NCI-H146 (cell line): ENCODE results near the gene EIF1AD.
"Not testable (repeated sequence)": the region's sequence is repeated elsewhere in the genome, so short reads cannot be mapped to it uniquely, and the experiment has no call there.

Experiments used
- DNase-seq: peaks from one replicate; lab custom pipeline; 2025; lab: John Stamatoyannopoulos, UW

The EIF1AD gene

DNA sequence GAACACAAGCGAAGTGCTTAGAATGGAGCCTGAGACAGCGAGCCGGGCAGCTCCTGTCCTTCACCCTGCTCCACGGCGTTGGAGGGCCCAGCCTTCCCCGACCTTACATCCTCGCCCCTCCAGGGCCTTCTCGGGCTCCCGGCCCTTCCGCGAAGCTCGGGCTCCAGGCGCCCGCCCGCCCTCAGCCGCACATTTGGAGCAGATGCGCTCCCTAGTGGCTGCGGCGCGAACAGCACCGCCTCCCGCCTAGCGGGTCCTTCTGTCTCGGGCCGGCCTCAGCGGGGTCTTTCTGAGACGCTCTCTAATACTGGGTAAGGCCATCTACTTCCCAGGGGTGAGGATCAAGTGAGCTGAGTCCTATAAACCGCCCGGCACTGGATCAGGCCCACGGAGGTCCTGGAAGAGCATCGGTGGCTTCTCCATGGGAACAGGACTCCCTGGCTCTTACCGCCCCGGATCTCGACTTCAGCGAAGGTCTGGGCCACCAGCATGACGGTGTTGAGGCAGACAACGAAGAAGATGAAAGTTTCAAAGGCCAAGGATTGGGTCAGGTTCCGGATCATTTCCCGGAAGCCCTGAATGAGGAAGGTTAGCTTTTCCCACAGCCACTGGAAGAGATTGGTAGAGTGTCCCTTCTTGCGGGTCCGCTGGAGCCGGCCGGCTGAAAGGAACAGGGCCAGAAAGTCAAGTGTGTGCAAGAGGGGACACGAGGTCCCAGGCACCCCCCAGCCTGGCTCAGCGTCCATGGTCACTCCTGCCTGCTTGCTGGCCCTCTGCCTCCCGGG lies 20.6 kb upstream of the EIF1AD start:
- DNase-seq: peak; percentile 68

DNA sequence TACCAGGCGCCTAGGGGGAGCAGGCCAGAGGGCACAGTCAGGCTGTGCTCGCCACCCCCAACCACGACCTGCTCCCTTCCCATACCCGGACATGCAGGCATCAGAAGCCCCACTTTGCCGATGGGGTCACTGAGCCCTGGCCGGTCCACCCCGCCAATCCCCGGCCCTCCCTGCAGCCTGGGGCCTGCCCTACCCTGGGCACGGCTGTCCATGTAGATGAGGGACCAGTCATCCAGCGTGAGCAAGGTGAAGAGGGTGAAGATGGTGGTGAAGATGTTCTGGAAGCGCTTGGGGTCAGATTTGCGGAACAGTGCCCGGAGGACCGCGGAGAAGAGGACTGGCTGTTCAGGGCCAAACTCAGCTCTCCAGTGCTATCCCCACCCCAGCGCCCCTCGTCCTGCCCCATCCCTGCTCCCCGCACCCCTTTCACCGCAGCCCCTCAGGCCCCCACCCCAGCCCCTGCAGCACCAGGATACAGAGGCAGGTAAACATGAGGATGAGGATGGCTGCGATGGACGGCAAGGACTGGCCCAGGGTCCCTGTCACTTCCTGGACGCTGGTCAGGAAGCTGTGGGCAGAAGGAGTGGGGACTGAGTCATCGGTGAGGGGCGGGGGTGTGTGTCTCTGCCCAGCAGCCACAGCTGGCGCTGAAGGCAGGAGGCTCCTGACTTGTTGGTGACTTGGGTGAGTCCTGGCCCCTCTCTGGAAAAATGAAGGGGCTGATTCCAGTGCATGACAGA lies 18.8 kb upstream of the EIF1AD start:
- no peak for DNase-seq

DNA sequence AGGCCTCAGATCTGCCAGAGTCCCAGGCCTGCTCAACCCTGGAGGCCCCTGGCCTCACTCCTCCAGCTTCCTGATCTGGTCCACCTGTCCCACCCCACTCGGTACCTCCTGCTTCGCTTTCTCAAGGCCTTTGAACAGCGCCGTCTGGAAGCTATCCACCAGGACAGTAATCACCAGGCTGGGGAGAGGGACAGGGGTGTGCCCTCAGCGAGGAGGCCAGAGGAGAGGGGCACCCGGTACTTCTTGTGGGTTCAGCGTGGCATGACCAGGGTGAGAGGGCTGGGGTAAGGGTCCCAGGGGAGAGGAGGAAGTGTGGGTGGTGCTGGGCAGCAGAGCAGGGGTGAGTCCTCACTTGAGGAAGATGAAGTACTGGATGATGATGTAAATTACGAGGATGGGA lies 18.3 kb upstream of the EIF1AD start:
- no peak for DNase-seq

DNA sequence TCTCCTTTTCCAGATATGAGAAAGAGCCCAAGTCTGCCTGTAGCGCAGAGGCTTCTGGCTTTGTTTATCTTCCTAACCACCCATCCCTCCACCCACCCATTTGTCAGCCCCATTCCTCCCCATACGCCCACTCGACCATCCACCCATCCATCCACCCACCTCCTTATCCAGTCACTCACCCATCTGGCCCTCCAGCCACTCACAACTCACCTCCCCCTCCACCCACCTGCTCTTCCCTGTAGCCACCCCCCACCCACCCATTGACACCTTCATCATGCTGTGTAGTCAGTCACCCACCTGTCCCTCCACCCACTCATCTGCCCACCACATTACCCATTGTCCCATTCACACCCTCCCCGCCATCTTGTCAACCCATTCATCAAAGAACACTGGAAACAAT lies 15.4 kb upstream of the EIF1AD start:
- DNase-seq: peak; percentile 14

DNA sequence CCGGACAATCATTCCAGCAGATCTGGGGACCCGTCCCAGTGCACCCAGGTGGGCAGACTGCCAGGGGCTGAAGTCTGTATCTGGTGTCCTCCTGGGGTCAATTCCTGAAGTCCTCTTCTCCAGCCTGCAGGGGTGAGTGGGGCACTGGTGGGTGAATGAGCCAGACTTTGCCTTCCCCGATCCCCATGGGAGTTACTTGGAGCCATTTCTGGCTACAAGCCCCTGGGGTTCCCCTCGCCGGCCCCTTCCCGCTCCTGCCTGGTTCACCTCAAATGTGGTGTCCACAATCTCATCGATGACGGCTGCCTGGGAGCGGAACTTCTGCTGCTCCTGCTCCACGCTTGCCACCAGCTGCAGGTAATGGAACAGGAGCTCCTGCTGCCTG lies 14.8 kb upstream of the EIF1AD start:
- no peak for DNase-seq

DNA sequence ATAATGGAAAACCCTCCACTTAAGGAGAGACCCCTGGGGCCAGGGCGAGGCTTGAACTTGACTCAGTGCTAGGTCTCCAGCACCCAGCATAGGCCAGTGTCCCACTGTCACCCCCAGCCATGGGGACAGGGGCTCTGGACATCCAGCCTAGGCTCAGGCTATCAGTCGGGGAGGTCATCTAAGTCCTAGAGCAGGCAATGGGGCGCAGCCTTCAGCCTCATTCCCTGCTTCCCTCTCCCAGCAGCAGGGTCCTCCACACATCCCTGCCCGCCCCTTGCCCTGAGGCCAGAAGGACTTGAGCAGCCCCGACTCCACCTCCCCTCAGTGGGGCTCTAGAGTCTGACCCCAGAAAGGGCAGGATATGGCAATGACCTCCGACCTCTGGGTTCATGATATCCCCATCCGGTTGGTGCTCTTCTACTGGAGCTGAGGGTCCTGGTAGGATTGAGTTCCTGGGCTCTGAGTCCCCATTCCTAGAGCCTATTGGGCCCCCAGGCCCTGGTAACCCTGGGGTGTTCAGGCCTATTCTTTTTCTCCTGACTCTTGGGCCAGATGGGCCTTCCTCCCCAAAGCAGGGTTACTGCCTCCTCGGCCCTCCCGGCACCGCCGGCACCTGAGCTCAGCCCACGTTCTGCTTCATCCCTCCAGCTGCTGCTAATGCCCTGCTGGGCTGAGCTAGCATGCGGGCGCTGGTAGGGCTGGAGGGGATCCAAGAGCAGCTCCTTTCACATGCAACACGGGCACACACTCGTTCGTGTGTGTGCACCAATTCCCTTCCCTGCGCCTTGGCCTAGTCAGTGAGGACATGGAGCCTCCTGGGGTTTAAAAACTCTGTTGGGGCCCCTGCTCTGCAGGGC lies 14.2 kb upstream of the EIF1AD start:
- DNase-seq: no peak

DNA sequence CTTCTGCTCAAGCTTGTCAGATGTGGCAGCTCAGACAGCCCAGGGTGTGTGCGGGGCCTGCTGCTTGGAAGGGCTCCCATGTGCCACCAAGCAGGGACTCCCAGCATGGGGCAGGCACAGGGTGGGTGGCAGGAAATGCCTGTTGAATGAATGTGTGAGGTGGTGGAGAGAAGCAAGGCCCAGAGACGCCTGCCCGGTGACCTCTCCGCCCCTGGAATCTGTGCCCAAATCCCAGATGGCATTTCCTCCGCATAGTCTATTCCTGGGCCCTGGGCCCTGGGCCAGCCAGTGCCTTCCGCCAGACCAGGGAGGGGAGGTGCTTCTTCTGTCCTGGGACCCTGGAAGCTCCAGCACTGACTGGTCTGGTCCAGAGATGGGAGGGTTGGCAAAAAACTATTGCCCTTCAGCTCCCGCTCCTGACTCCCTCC lies 13.5 kb upstream of the EIF1AD start:
- no peak for DNase-seq

DNA sequence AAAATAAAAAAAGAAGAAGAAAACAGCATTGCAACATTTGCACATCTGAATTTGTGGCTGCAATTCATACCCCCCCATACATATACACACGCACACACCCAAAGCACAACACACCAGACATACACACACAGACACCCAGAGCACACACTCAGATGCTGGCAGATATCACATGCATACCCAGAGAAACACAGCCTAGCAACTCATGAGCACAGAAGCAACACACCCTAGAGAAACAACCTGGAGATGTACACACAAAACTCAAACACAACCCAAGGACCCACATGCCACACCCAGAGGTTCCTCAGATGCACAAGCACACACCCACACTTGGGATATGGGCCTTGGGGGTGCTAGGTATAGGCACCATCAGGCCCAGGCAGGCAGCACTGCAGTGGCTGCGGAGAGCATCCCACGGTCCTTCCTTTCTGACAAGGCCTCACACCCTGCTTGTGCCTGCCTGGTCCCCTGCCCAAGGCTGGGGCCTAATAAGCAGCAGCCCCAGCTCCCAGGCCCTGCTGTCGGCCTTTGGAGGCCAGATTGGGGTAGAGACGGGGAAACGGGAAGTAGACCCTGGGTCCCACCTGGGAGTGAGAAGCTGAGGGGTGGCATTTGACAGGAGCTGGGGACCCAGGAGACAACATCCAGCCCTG lies 13.0 kb upstream of the EIF1AD start:
- DNase-seq: no peak

DNA sequence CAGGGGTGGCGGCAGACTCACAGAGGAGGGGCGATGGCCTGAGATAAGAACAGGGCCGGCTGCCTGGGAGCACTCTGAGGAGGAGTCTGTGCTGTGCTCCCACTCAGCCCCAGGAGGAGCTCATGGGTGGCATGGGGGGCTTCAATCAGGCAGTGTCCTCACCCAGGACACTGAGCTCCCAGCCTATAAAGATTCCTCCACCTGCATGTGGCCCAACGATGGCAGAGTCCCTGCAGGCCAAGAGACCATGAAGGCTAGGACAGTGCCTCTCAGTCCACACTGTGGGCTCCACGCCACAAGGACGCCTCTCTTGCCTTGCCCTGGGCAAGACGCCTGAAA lies 11.8 kb upstream of the EIF1AD start:
- no peak for DNase-seq

DNA sequence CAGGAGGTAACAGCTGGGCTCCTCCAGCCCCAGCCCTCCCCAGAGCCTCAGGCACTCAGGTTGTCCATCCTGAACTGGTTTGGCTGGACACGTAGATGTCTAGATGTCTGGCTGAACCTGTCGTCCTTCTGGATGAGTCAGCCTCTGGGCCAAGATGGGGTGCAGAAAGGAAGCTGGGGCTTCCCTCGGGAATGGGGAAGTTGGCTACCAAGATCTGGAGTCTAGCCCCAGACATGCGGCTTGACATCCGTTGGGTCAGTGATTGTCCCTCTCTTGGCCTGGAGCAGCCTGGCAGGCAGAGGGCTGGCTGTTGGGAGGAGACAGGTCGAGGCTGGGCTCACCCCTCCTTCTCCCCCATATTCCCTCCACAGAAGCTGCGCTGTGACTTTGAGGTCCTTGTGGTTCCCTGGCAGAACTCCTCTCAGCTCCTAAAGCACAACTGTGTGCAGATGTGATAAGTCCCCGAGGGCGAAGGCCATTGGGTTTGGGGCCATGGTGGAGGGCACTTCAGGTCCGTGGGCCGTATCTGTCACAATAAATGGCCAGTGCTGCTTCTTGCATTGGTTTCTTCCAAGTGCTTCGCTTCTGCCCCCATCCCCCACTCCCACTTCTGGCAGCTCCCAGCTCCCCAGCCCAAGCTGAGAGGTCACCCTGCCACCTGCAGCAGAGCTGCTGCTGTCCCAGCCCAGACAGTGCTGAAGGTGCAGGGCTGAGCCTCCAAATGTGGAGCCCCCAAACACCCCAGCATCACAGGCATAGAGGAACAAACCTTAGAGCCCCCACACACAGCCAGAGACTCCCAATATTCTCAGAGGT lies 11.2 kb upstream of the EIF1AD start:
- no peak for DNase-seq

DNA sequence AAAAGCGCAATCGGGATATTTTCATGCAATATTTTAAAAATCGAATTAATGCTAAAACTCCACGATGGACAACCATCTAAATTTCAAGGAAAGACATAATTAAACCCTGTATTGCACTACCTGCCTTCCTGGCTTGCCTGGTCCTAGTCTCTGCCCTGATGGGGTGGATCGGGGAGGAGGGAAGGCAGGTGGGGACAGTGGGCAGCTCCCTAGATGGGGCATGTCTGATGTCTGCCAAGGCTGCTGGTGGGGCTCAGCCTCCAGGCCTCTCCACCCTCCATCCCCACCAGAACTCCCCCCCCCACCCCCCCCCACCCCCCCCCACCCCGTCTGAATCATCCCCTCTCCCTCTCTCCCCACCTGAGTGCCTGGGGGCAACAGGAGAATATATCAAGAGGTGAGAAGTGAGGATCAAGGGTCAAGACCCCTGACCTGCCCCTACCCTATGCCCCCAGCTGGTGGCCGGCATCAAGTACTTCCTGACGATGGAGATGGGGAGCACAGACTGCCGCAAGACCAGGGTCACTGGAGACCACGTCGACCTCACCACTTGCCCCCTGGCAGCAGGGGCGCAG lies 10.5 kb upstream of the EIF1AD start:
- DNase-seq: no peak

DNA sequence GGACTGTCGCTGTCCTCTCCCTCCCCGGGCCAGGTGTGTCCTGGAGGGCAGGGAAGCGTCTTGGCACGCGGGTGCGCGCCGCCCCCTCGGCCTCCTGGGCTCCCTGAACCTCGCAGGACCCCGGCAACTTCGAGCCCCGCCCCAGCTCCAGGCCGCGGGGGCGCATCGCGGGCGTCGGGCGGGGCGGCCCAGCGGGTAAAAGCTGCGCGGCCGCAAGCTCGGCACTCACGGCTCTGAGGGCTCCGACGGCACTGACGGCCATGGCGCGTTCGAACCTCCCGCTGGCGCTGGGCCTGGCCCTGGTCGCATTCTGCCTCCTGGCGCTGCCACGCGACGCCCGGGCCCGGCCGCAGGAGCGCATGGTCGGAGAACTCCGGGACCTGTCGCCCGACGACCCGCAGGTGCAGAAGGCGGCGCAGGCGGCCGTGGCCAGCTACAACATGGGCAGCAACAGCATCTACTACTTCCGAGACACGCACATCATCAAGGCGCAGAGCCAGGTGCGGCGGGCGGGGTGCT lies 9.9 kb upstream of the EIF1AD start, which contains the start of gene CST6:
CST6 (plus strand) TSS at position 224 of the 519 bp plus-strand sequence; CDS start at position 261, 37 bp downstream.
- peak; percentile 49 for DNase-seq

DNA sequence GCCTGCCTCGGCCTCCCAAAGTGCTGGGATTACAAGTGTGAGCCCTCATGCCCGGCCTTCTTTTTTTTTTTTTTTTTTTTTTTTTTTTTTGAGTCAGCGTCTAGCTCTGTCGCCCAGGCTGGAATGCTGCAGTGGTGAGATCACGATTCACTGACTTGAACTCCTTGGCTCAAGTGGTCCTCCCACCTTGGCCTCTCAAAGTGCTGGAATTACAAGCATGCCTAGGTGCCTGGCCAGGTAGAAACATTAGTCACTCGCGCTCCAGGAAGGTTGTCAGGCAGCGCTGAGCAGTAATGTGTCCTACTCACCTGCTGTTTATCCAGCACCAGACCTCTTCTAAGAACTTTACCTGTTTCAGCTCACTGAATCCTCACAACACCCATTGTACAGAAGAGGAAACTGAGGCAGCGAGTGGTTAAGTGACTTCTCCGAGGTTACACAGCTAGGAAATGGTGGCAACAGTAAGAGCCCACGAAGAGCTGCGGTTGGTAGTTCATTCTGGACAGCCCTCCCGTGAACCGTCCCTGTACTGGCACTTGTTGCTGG lies 9.4 kb upstream of the EIF1AD start:
- DNase-seq: no peak

DNA sequence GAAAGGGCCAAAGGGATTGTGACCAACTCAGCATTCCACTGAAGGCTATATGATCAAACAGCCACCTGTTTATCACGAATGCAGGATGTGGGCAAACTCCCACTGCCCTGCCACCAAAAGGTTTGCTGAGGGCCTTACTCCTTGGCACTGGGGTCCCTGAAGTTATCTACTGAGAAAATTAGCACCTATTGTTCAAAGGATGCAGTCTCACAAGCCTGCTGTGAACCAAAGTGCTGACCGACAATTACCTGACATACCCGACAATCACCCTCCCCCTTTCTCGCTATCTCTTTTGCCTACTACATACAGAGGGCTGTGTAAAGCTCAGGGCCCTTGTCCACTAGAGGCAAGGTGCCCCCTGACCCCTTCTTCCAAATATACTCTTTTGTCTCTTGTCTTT lies 8.1 kb upstream of the EIF1AD start:
- not testable (repeated sequence) for DNase-seq

DNA sequence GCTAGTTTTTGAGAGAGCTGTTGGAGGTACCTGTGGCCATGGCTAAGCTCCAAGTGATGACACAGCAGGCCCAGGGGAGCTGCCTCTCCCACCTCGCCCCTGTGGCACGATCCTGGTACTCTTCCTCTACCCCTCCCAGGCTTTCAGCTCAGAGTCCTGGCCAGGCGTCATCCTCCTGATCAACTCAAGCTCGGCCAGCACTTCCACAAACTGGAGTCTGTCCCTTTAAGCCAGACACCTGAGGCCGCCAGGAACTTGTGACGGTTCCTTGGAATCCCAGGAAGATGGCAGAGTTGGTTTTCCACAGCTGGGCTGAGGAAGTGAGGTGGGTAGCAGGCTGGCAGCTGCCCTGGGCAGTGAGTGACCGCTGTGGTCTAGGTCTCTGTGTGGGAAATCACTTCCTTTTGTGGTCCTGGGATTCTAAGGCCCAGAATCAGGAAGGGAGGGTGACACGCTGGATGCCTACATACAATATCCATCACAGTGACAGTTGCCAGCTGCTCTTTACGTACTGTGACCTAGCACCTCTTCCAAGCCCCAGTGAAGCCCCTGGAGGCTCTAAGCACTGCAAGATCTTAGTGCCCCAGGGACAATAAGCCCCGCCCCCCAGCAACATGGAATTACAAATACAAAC lies 6.6 kb upstream of the EIF1AD start:
- no peak for DNase-seq

DNA sequence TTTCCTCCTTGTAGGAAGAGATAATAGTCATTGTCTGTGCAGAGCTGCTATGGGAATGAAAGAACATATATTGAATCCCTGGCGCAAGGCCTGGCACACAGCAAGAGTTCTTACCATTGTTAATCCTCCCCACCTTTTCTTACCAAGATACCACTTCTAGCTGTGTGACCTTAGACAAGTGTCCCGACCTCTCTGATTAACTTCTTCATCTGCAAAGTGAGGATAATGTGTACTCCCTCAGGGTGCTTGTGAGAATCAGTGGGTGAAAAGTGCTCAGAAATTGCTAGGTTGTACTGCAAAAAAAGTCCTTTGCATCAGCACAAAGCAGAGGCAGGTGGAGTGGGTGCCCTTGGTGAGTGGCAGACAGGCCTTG lies 6.1 kb upstream of the EIF1AD start:
- no peak for DNase-seq

DNA sequence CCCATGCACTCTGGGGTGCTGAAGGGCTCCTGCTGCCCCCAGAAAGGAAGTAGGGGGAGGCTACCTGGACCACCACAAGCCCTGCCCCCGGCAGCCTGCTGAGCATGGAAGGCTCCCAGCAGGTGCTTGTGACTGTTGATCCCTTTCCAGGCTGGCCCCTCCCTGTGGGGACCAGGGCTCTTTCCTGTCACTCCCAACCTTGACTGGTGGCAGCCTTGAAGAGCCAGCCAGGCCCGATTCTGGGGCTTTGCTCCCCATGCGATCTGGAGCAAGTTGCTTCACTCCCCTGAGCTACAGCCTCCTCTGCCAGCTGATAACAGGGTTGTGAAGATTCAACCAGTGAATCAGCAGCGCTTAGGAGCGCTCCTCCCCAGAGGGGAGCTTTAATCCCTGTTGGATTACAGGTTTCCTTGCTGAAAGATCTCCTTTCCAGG lies 5.3 kb upstream of the EIF1AD start:
- no peak for DNase-seq

DNA sequence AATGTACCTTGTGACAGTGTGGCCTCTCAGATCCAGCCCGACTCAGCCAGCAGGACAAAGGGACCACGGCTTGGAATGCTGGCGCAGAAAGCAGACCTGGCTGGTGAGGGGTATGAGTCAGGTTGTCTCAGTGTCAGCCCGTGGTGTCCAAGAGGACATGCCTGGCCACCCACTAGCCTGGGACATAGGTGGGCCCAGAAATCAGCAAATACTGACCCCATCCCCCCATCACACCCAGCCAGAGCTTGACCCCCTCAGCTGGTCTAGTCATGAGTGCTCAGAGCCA lies 4.9 kb upstream of the EIF1AD start:
- no peak for DNase-seq

DNA sequence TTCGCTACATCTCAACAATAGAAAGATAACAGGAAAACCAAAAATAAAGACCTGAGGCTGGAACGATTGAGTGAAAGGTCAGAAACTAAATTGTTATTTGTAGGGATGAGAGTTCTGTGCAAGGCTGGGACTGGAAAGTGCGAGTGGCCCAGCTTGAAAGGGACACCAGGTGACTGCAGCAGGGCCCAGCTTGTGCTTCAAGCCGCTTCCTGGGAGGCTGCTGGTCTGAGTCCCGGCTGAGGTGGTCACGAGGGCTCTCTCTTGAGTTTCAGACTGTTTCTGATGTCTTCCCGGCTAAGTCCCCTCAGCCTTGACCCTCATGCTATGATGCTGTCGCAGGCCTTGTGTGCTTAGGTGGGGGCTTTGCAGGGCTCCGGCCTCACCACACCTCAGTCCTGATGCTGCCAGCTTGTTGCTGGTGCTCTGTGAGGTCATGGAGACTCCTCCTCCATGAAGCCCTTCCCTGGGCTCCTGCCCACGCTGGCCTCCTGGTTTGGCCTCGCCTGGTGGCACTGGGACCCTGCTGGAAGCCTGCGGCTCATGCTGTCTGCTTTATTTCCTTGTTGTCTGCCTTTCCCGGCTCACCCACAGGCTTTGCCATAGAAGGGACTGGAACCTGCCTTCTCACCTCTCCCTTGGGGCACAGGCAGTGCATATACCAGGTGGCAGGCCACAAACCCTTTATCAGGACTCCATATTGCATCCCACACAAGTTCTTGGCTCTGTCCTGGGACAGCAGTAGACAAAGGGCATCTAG lies 4.4 kb upstream of the EIF1AD start:
- no peak for DNase-seq
